Stimulated activated CD4-positive, alpha-beta T cell treated with anti-CD3 and anti-CD28 coated beads, Interleukin-2, amount 100 ng/mL, for 24 hours (primary cell): ENCODE results near the gene OST4.
"Not testable (repeated sequence)": the region's sequence is repeated elsewhere in the genome, so short reads cannot be mapped to it uniquely, and the experiment has no call there.

ENCODE experiments used
- DNase-seq, 2 donors: peaks; one replicate each; pipeline ENCODE4 v3.0.0-alpha.2; 2020

The OST4 gene

GRCh38 chr2:27078267-27079194 lies 7.1 kb upstream of the OST4 start, which contains the start of gene EMILIN1:
Gene EMILIN1 (plus strand): TSS chr2:27078615. CDS start chr2:27079066, 451 bp downstream.
- no peak for DNase-seq

- DNase-seq: no peak
Measured at GRCh38 chr2:27077231-27077630, 5.8 kb upstream of the OST4 start.

- no peak for DNase-seq
Measured at GRCh38 chr2:27076323-27076722, 4.9 kb upstream of the OST4 start.

GRCh38 chr2:27075566-27075871 lies 4.1 kb upstream of the OST4 start:
- not testable (repeated sequence) for DNase-seq

- DNase-seq: peak; percentile 37 to 48
Measured at GRCh38 chr2:27074738-27075565, 3.5 kb upstream of the OST4 start.

- DNase-seq: no peak
Measured at GRCh38 chr2:27073782-27074181, 2.3 kb upstream of the OST4 start.

GRCh38 chr2:27072920-27073319 lies 1.5 kb upstream of the OST4 start:
- DNase-seq: no peak

GRCh38 chr2:27071990-27072830 lies 756 bp upstream of the OST4 start:
- peak; percentile 46 to 58 for DNase-seq

GRCh38 chr2:27070653-27071276 lies 689 bp downstream of the OST4 start:
- DNase-seq: no peak

GRCh38 chr2:27069961-27070618 lies 1.4 kb downstream of the OST4 start:
- DNase-seq: no peak

GRCh38 chr2:27069436-27069835 lies 2.0 kb downstream of the OST4 start:
- no peak for DNase-seq

- DNase-seq: no peak
Measured at GRCh38 chr2:27067385-27067784, 4.1 kb downstream of the OST4 start.

GRCh38 chr2:27065128-27065527 lies 6.3 kb downstream of the OST4 start:
- no peak for DNase-seq

- DNase-seq: no peak
Measured at GRCh38 chr2:27060323-27060722, 11.1 kb downstream of the OST4 start.

- DNase-seq: no peak
Measured at GRCh38 chr2:27059141-27059820, 12.2 kb downstream of the OST4 start.

GRCh38 chr2:27058210-27058609 lies 13.2 kb downstream of the OST4 start:
- DNase-seq: no peak

GRCh38 chr2:27057184-27057583 lies 14.3 kb downstream of the OST4 start:
- no peak for DNase-seq

GRCh38 chr2:27054721-27055120 lies 16.7 kb downstream of the OST4 start:
- no peak for DNase-seq

GRCh38 chr2:27053776-27054175 lies 17.7 kb downstream of the OST4 start:
- DNase-seq: no peak

GRCh38 chr2:27053321-27053720 lies 18.1 kb downstream of the OST4 start:
- no peak for DNase-seq

GRCh38 chr2:27051902-27052645 lies 19.4 kb downstream of the OST4 start:
- peak in 1 of 2 donors; percentile 58 for DNase-seq
